OCI-LY1 (cell line): ENCODE measurements around the gene FADD.

Experiments used
- H2AFZ ChIP-seq: fragments of 200-600 bp; sonication (generic), shearing (Covaris generic); 2 replicates; pipeline ENCODE4 v1.6.0; 2014; ENCODE audit warnings: antibody characterized with exemption, mild to moderate bottlenecking, low read length
- H3F3A ChIP-seq: fragments of 200-600 bp; sonication (generic), shearing (Covaris generic); 2 replicates; pipeline ENCODE4 v1.6.0; 2014; ENCODE audit warnings: mild to moderate bottlenecking, antibody characterized with exemption, low read length, moderate library complexity; ENCODE audit not compliant: insufficient read depth
- H3K27ac ChIP-seq: fragments of 200-600 bp; sonication (generic); 2 replicates; pipeline ENCODE4 v1.5.1; 2014; ENCODE audit warnings: low read length, mixed run types, mild to moderate bottlenecking, low read depth; ENCODE audit not compliant: poor library complexity, severe bottlenecking
- H3K27me3 ChIP-seq: fragments of 200-600 bp; sonication (generic); 2 replicates; pipeline ENCODE4 v1.6.0; 2014; ENCODE audit warnings: antibody characterized with exemption, mild to moderate bottlenecking, low read length, moderate library complexity; ENCODE audit not compliant: insufficient read depth
- H3K36me3 ChIP-seq: fragments of 200-600 bp; sonication (generic); 2 replicates; pipeline ENCODE4 v1.6.1; 2014; ENCODE audit warnings: mild to moderate bottlenecking, antibody characterized with exemption, low read length, moderate library complexity, mixed read lengths; ENCODE audit not compliant: insufficient read depth
- H3K4me1 ChIP-seq: fragments of 200-600 bp; sonication (generic); 2 replicates; pipeline ENCODE4 v1.5.1; 2014; ENCODE audit warnings: mild to moderate bottlenecking, low read length, moderate library complexity; ENCODE audit not compliant: insufficient read depth, severe bottlenecking
- H3K4me2 ChIP-seq: fragments of 200-600 bp; sonication (generic), shearing (Covaris generic); 2 replicates; pipeline ENCODE4 v1.6.1; 2014; ENCODE audit warnings: low read length
- H3K4me3 ChIP-seq: fragments of 200-600 bp; sonication (generic); 2 replicates; pipeline ENCODE4 v1.5.1; 2014; ENCODE audit warnings: low read length, low read depth, mild to moderate bottlenecking, mixed read lengths; ENCODE audit not compliant: poor library complexity, severe bottlenecking
- H3K79me2 ChIP-seq: fragments of 200-600 bp; shearing (Covaris generic); 2 replicates; pipeline ENCODE4 v1.6.1; 2016; ENCODE audit warnings: mixed run types, low read length, mixed read lengths; ENCODE audit not compliant: insufficient read depth
- H3K9ac ChIP-seq: fragments of 200-600 bp; sonication (generic), shearing (Covaris generic); 2 replicates; pipeline ENCODE4 v1.6.1; 2014; ENCODE audit warnings: mild to moderate bottlenecking, low read length, mixed read lengths
- H3K9me2 ChIP-seq: fragments of 200-600 bp; sonication (generic), shearing (Covaris generic); 2 replicates; pipeline ENCODE4 v1.6.1; 2014; ENCODE audit warnings: low read depth, mild to moderate bottlenecking, low read length, mixed read lengths
- H3K9me3 ChIP-seq: fragments of 200-600 bp; shearing (Covaris generic); 2 replicates; pipeline ENCODE4 v1.6.1; 2014; ENCODE audit warnings: low read length, mixed read lengths
- H4K20me1 ChIP-seq: fragments of 200-600 bp; sonication (generic), shearing (Covaris generic); 2 replicates; pipeline ENCODE4 v1.6.0; 2016; ENCODE audit warnings: mild to moderate bottlenecking, low read length; ENCODE audit not compliant: insufficient read depth
- CTCF ChIP-seq: fragments of 200-600 bp; sonication (generic), shearing (Covaris generic); IDR thresholded peaks from 2 replicates; pipeline ENCODE4 v1.5.1; 2017; ENCODE audit warnings: mild to moderate bottlenecking, antibody characterized with exemption, low read length, moderate library complexity, mixed read lengths
- EZH2 ChIP-seq: fragments of 200-600 bp; sonication (generic), shearing (Covaris generic); IDR thresholded peaks from 2 replicates; pipeline ENCODE4 v1.8.0; 2017; ENCODE audit warnings: borderline replicate concordance, mixed run types, mild to moderate bottlenecking, antibody characterized with exemption, low read length, moderate library complexity, mixed read lengths

FADD gene

GRCh38 chr11:70206982-70207376, 3.9 kb downstream of the FADD start:
- peaks cover 51% of the 10 kb centered on the region for H3K36me3 ChIP-seq
- H3K79me2 ChIP-seq = peaks cover 15% of the 10 kb centered on the region
- peaks cover 15% of the 10 kb centered on the region for H3K4me1 ChIP-seq
- TF ChIP-seq EZH2 = no peak
- TF ChIP-seq CTCF = no peak
- no peaks in the 10 kb centered on the region for H3K27me3 ChIP-seq
- no peaks in the 10 kb centered on the region for H3F3A ChIP-seq
- H3K4me3 ChIP-seq = no peak overlapping the region
- H3K9me2 ChIP-seq = no peaks in the 10 kb centered on the region
- H2AFZ ChIP-seq = no peak overlapping the region
- H3K27ac ChIP-seq = no peak overlapping the region
- H4K20me1 ChIP-seq = peaks cover 4% of the 10 kb centered on the region; the same call in 1 of the 2 replicates
- H3K9ac ChIP-seq = no peak overlapping the region
- H3K9me3 ChIP-seq = no peaks in the 10 kb centered on the region
- H3K4me2 ChIP-seq = no peak overlapping the region

- Histone ChIP-seq H3K4me2 (no peak overlapping the region), H2AFZ (no peak overlapping the region), H3K27ac (no peak overlapping the region), H3K79me2 (peaks cover 15% of the 10 kb centered on the region), H3K9me2 (no peaks in the 10 kb centered on the region), H3K36me3 (peaks cover 51% of the 10 kb centered on the region), H3K27me3 (no peaks in the 10 kb centered on the region), H3K9me3 (no peaks in the 10 kb centered on the region), H3F3A (no peaks in the 10 kb centered on the region), H3K4me3 (no peak overlapping the region), H3K4me1 (peaks cover 13% of the 10 kb centered on the region), H4K20me1 (peaks cover 4% of the 10 kb centered on the region; the same call in 1 of the 2 replicates), H3K9ac (no peak overlapping the region)
- TF ChIP-seq EZH2 (no peak), CTCF (no peak)
Measured at GRCh38 chr11:70207531-70208131, 4.5 kb downstream of the FADD start.

GRCh38 chr11:70209391-70209912, 6.4 kb downstream of the FADD start:
- H3K9me3 ChIP-seq = no peaks in the 10 kb centered on the region
- H3K4me2 ChIP-seq = no peak overlapping the region
- no peak overlapping the region for H3K4me3 ChIP-seq
- no peak overlapping the region for H2AFZ ChIP-seq
- H3K9ac ChIP-seq = no peak overlapping the region
- peaks cover 6% of the 10 kb centered on the region for H3K4me1 ChIP-seq
- TF ChIP-seq CTCF = no peak
- TF ChIP-seq EZH2 = no peak
- H3K79me2 ChIP-seq = peaks cover 7% of the 10 kb centered on the region; the same call in 1 of the 2 replicates
- H3K9me2 ChIP-seq = no peaks in the 10 kb centered on the region
- H3K36me3 ChIP-seq = peaks cover 51% of the 10 kb centered on the region
- no peaks in the 10 kb centered on the region for H3K27me3 ChIP-seq
- H3K27ac ChIP-seq = no peak overlapping the region
- H4K20me1 ChIP-seq = peaks cover 4% of the 10 kb centered on the region; the same call in 1 of the 2 replicates
- no peaks in the 10 kb centered on the region for H3F3A ChIP-seq
